Measurements from ENCODE around the gene TADA2A. TPM values are rescaled to one million over a fixed set of nuclear protein-coding genes. Genes with fewer than 3 reads are reported as not detected.

Gene TADA2A
- total RNA-seq, 4 donors from 2014 or later = 11.5 to 28.1 (median 16.0) TPM

GRCh38 chr17:37494401-37494831 is 87.7 kb downstream of the TADA2A start:
- TF ChIP-seq CTCF (IDR thresholded peaks at IDR 0.05) = no peak
- DNase-seq (ENCODE audit: low spot score) (no peak), ATAC-seq (ENCODE audit: low FRiP score) (no peak)

DNA sequence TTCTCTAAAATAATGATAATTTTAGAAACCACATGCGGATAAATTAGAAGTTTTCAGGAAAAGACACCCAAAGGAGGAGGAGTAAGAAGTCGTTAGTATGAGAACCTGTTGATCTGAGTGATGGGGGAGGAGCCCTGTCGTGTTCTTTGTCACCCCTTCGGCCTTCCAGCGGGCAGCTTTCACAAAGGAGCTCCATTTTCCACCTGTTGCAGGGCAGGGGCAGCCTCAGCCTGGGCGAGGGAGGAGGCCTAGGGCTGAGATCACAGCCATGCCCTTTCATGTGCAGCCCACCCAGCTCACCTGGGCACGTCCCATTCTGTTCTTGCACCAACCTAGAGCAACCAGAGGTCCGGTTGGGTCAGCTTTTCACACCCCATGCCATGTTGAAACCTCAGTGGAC is 88.3 kb downstream of the TADA2A start:
- DNase-seq (ENCODE audit: low spot score) (no peak), ATAC-seq (ENCODE audit: low FRiP score) (no peak)
- no peak for TF ChIP-seq CTCF (IDR thresholded peaks at IDR 0.05)

DNA sequence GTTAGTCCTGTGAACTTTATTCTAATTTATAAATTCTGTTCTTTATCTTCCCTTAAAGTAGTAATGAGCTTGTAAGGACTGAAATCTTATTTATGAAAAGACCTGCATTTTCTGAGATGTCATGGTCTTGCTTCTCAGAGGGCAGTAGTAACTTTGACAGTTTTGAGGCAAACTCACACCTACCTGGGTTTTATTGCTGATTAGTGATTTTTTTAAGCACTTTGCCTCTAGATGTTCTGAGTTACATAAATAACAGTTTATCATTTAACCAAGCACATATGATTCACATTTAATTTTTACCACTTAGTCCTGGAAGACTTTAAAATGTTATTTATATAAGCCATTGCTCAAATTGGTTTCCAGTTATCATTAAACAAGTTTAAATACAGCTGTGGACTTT is 93.7 kb downstream of the TADA2A start:
- ATAC-seq (ENCODE audit: low FRiP score) = no peak
- DNase-seq (ENCODE audit: low spot score) = no peak
- no peak for TF ChIP-seq CTCF (IDR thresholded peaks at IDR 0.05)

GRCh38 chr17:37502009-37502936 is 95.6 kb downstream of the TADA2A start:
- ATAC-seq (ENCODE audit: low FRiP score) (no peak), DNase-seq (ENCODE audit: low spot score) (no peak)
- TF ChIP-seq CTCF (IDR thresholded peaks at IDR 0.05) = no peak

GRCh38 chr17:37503148-37503547 is 96.5 kb downstream of the TADA2A start:
- TF ChIP-seq CTCF (IDR thresholded peaks at IDR 0.05) = no peak
- DNase-seq (ENCODE audit: low spot score) (no peak), ATAC-seq (ENCODE audit: low FRiP score) (no peak)

GRCh38 chr17:37505333-37505732 is 98.6 kb downstream of the TADA2A start:
- TF ChIP-seq CTCF (IDR thresholded peaks at IDR 0.05) = no peak
- no peak for ATAC-seq (ENCODE audit: low FRiP score)
- no peak for DNase-seq (ENCODE audit: low spot score)

- DNase-seq (ENCODE audit: low spot score) (no peak), ATAC-seq (ENCODE audit: low FRiP score) (no peak)
- TF ChIP-seq CTCF (IDR thresholded peaks at IDR 0.05) = no peak
Observed at GRCh38 chr17:37506678-37507077, 100.0 kb downstream of the TADA2A start.
